Activated T-helper 17 cell treated with anti-CD3 and anti-CD28 coated beads, Interleukin-2, amount 50 U/mL, for 72 hours (primary cell): ENCODE data around the gene MYL2. TPM values are rescaled to one million over a fixed set of nuclear protein-coding genes. Genes with fewer than 3 reads are reported as not detected.

Experiments
- ATAC-seq: fragments of 150-1000 bp; cut with Tn5 transposase; replicated peaks from 2 replicates; pipeline ENCODE4 v1.10.0; 2021; ENCODE audit warnings: mild to moderate bottlenecking, moderate library complexity
- H3K27ac Mint-ChIP-seq: one replicate; pipeline ENCODE4 v1.8.0; 2022; ENCODE audit warnings: mixed read lengths
- H3K27me3 Mint-ChIP-seq: one replicate; pipeline ENCODE4 v1.8.0; 2022; ENCODE audit warnings: mixed read lengths
- H3K36me3 Mint-ChIP-seq: one replicate; pipeline ENCODE4 v1.8.0; 2022; ENCODE audit warnings: low read depth, mild to moderate bottlenecking, mixed read lengths
- H3K4me1 Mint-ChIP-seq: one replicate; pipeline ENCODE4 v1.8.0; 2022; ENCODE audit warnings: mixed read lengths
- H3K4me3 Mint-ChIP-seq: one replicate; pipeline ENCODE4 v1.8.0; 2022; ENCODE audit warnings: mild to moderate bottlenecking, mixed read lengths
- H3K9me3 Mint-ChIP-seq: one replicate; pipeline ENCODE4 v1.8.0; 2022; ENCODE audit warnings: mixed read lengths
- total RNA-seq, 2 donors: library from RNA; stranded (reverse); gene quantifications; one replicate each; pipeline ENCODE4 v1.2.3, GENCODE V29; 2022

The MYL2 gene
- total RNA-seq, 2 donors from 2014 or later: not detected

DNA sequence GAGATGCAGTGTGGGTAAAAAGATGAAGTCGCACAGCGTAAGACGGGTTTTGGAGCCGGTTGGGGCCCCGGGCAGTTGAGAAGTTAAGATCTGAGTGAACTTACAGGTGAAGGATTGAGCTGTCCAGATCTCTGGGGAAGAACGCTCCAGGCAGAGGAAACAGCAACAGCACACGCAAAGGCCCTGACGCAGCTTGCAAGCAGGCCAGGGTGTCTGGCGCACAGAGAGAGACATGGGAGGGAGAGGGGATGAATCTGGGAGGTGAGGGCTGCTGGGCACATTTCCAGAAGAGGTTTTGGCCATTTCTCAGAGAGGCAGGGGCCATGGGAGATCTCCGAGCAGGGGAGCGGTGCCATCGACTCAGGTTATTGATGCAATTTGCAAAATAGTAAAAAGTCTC, 31.0 kb downstream of the MYL2 start:
- H3K4me3 Mint-ChIP-seq: no peak overlapping the region
- H3K27me3 Mint-ChIP-seq: peaks cover 9% of the 10 kb centered on the region
- no peak for ATAC-seq
- no peaks in the 10 kb centered on the region for H3K36me3 Mint-ChIP-seq
- H3K4me1 Mint-ChIP-seq: peaks cover 3% of the 10 kb centered on the region
- no peak overlapping the region for H3K27ac Mint-ChIP-seq
- H3K9me3 Mint-ChIP-seq: no peaks in the 10 kb centered on the region

DNA sequence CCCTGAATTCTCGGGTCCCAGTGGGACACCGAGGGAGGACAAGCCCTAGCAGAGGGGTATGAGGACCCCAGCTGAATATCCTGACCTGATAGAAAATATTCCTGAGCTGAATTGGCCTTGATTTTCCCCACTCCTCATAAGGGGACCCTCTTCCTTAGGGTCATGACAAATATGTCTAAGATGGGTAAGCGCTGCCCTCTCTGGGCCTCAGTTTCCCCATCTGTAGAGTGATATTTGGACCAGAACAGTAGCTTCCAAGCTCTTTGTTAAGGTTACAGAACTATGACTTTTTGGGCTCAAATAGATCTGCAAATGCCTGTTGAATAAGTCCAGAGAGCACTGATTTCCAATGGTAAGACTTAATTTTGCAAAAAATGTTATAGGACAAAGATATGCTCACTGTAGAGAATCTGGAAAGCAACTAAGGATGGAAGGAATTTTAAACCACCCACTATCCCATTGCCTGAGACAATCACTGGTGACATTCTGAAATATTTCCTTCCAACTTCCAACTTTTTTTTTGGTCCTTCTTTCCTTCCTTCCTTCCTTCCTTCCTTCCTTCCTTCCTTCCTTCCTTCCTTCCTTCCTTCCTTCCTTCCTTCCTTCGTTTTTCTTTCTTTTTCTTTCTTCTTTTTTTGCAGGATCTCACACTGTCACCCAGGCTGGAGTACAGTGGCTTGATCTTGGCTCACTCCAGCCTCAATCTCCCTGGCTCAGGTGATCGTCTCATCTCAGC, 32.0 kb downstream of the MYL2 start:
- Mint-ChIP-seq H3K36me3 (no peaks in the 10 kb centered on the region), H3K9me3 (no peaks in the 10 kb centered on the region), H3K4me3 (peak overlapping the region; percentile 77), H3K4me1 (no peaks in the 10 kb centered on the region), H3K27me3 (peaks cover 3% of the 10 kb centered on the region), H3K27ac (peak overlapping the region; percentile 73)
- no peak for ATAC-seq

DNA sequence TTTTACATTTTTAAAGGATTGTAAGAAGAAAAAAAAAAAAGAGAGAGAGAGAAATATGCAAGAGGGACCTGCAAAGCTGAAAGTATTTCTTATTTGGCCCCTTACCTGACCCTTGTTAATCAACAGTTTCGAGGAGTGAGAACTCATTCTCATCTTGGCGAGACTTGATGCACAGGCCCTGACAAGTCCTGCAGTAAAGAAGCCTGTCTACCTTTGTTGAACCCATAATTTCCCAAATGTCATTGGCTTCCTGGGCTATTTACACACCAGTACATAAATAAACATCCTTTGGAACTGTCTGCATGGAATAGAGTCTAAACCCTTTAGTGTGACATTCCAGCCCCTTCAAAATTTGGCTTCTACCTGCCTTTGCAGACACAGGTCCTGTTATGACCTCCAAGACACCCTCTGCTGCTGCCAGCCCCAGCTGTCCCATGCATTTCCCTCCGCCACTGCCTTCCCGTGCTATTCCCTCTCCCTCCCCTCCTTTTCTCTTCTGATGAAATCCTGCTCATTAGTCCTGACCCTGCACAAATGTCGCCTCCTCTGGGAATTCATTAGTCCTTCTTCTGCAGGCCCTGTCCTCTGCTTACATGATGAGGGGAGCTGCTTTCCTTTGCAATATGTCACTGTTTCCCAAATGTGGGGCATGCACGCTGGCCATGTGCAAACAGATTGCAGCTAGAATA, 35.1 kb downstream of the MYL2 start:
- ATAC-seq: no peak
- H3K4me1 Mint-ChIP-seq: no peaks in the 10 kb centered on the region
- H3K36me3 Mint-ChIP-seq: no peaks in the 10 kb centered on the region
- no peaks in the 10 kb centered on the region for H3K27me3 Mint-ChIP-seq
- H3K27ac Mint-ChIP-seq: no peak overlapping the region
- no peak overlapping the region for H3K4me3 Mint-ChIP-seq
- no peaks in the 10 kb centered on the region for H3K9me3 Mint-ChIP-seq

DNA sequence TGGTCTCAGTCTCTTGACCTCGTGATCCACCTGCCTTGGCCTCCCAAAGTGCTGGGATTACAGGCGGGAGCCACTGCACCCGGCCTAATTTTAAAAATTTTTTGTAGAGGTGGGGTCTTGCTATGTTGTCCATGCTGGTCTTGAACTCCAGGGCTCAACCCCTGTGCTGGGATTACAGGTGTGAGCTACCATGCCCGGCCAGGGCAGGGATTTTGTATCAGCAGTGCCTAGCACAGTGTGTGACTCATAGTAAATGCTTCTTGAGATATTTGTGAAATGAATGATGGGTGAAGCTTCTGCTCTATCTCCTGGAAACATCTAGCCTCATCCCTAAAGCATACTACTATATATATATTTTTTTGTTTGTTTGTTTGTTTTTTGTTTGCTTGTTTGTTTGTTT, 37.1 kb downstream of the MYL2 start:
- H3K27ac Mint-ChIP-seq: no peak overlapping the region
- no peak for ATAC-seq
- H3K9me3 Mint-ChIP-seq: no peaks in the 10 kb centered on the region
- no peak overlapping the region for H3K4me3 Mint-ChIP-seq
- H3K4me1 Mint-ChIP-seq: no peaks in the 10 kb centered on the region
- peaks cover 4% of the 10 kb centered on the region for H3K27me3 Mint-ChIP-seq
- no peaks in the 10 kb centered on the region for H3K36me3 Mint-ChIP-seq

DNA sequence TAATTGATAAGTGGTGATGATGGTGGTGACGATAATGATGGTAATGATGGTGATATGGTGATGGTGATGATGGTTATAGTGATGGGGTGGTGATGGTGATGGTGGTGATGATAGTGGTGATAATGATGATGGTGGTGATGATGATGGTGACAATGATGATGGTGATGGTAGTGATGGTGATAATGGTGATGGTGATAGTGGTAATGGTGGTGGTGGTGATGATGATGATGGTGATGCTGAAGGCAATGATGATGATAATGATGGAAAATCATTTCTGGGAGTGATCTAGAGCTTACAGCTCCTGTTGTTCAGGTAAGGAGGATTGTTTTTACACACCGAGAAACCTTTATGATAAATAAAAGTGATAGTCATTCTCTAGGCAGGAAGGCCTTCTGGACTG, 39.7 kb downstream of the MYL2 start:
- peaks cover 4% of the 10 kb centered on the region for H3K27me3 Mint-ChIP-seq
- ATAC-seq: no peak
- H3K27ac Mint-ChIP-seq: no peak overlapping the region
- H3K9me3 Mint-ChIP-seq: no peaks in the 10 kb centered on the region
- no peak overlapping the region for H3K4me3 Mint-ChIP-seq
- H3K36me3 Mint-ChIP-seq: no peaks in the 10 kb centered on the region
- no peaks in the 10 kb centered on the region for H3K4me1 Mint-ChIP-seq

DNA sequence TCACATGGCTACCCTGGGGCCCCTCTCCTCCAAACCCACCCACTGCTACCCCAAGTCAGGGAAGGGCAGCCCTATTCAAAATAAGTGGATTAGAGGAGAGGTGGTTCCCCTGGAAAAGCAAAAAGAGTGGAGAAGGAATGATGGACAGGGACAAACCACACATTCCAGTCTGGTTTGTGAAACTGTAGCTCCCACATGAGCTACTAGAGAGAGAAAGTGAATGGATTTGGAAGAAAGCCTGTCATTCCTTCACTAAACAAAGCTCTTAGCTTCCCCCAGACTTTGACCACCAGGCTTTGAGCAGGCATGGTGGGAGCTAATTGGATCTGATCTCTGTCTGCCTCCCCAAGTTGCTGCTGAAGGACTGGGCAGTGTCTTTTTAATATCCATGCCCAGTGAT, 45.6 kb downstream of the MYL2 start:
- ATAC-seq: no peak
- H3K9me3 Mint-ChIP-seq: no peaks in the 10 kb centered on the region
- no peak overlapping the region for H3K4me3 Mint-ChIP-seq
- no peak overlapping the region for H3K27ac Mint-ChIP-seq
- peaks cover 10% of the 10 kb centered on the region for H3K27me3 Mint-ChIP-seq
- no peaks in the 10 kb centered on the region for H3K36me3 Mint-ChIP-seq
- H3K4me1 Mint-ChIP-seq: no peaks in the 10 kb centered on the region

DNA sequence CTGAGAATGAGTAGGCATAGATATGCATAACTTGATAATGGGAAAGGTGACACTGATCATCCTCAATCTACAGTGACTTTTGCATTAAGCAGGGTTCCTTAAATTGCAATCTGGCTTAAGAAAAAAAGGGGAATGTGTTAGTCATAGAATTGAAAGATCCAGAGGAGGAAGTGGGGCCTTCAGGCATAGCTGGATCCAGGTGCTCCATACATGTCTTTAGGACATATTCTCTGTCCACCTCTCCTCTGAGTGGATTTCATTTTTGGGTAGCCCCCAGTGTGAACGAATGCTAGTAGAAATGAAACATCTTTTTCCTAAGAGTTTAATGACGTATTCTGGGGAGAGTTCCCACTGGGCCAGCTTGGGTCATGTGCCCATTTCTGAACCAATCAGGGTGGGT, 46.0 kb downstream of the MYL2 start:
- Mint-ChIP-seq H3K4me1 (no peaks in the 10 kb centered on the region), H3K36me3 (no peaks in the 10 kb centered on the region), H3K27me3 (peaks cover 10% of the 10 kb centered on the region), H3K9me3 (no peaks in the 10 kb centered on the region), H3K27ac (no peak overlapping the region), H3K4me3 (no peak overlapping the region)
- no peak for ATAC-seq

DNA sequence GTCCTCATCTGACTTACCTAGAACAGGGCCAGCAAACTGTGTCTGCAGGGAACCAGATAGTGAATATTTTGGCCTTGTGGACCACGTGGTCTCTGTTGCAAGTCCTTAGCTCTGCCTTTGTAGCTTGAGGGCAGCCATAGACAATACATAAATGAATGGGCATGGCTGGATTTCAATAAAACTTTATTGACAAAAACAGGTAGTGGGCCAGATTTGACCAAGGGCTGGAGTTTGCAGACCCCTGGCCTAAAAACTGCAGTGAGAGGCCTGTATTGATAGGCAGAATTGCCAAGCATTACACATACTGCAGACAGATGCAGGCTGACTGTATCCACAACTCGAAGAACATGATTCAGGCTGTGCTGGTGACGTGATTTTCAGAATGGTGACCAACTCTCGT, 48.3 kb downstream of the MYL2 start:
- Mint-ChIP-seq H3K36me3 (no peaks in the 10 kb centered on the region), H3K27me3 (peaks cover 7% of the 10 kb centered on the region), H3K4me3 (no peak overlapping the region), H3K27ac (no peak overlapping the region), H3K9me3 (no peaks in the 10 kb centered on the region), H3K4me1 (no peaks in the 10 kb centered on the region)
- ATAC-seq: no peak

DNA sequence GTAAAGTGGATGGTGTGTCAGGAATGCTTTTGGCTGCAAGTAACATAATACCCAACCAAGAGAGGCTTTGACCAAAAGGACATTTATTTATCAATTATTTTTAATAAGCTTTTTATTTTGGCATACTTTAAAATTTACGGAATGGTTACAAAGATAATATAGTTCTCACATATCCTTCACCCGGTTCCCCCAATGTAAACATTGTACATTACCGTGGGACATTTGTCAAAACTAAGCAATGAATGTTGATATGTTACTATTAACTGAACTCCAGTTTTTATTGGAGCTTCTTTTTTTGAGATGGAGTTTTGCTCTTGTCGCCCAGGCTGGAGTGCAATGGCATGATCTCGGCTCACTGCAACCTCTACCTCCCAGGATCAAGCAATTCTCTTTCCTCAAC, 50.6 kb downstream of the MYL2 start:
- no peaks in the 10 kb centered on the region for H3K4me1 Mint-ChIP-seq

DNA sequence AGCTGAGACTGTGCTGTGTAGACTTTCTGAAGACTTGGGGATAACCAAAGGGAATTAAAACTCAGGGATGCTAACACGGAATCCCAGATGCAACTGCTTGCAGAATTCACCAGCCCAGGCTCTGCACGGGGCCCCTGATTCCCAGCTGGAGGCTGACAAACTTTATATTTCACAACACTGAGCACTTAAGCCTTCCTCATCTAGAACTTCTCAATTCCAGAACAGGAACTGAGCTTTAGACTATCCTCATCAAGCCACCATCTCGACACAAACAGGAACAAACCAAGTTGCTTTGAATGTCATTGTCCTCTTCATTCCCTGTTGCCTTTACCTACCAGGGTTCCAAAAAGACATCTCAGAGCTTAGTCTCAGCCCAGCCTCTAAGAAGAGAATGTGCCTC, 51.4 kb downstream of the MYL2 start:
- H3K27ac Mint-ChIP-seq: no peak overlapping the region
- H3K36me3 Mint-ChIP-seq: no peaks in the 10 kb centered on the region
- ATAC-seq: no peak
- no peaks in the 10 kb centered on the region for H3K4me1 Mint-ChIP-seq
- H3K4me3 Mint-ChIP-seq: no peak overlapping the region
- peaks cover 7% of the 10 kb centered on the region for H3K27me3 Mint-ChIP-seq
- H3K9me3 Mint-ChIP-seq: no peaks in the 10 kb centered on the region

More for the DNA sequence above, 50.6 kb downstream of the MYL2 start:
- no peak for ATAC-seq
- Mint-ChIP-seq H3K9me3 (no peaks in the 10 kb centered on the region), H3K27ac (no peak overlapping the region), H3K27me3 (peaks cover 7% of the 10 kb centered on the region), H3K4me3 (no peak overlapping the region), H3K36me3 (no peaks in the 10 kb centered on the region)

DNA sequence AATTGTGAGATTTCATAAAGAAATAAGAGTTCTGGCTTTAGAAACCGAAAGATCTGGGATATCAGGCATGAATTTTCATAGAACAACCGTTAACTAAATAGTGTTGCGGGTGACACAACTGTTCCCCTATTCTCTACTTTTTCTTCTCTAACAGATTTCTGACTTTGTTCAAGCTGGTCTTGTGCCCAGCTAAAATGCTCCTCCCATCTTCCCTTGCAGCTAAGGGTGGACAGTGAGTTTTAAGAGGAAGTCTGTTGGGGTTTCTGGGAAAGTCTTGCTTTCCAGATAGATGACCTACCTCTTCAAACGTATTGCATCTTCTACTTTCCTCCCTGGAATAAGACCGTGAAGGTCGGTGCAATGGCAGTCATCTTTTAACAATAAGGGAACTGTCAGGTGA, 54.9 kb downstream of the MYL2 start:
- ATAC-seq: no peak
- H3K36me3 Mint-ChIP-seq: no peaks in the 10 kb centered on the region
- peaks cover 2% of the 10 kb centered on the region for H3K27me3 Mint-ChIP-seq
- H3K4me3 Mint-ChIP-seq: no peak overlapping the region
- peaks cover 4% of the 10 kb centered on the region for H3K4me1 Mint-ChIP-seq
- H3K27ac Mint-ChIP-seq: no peak overlapping the region
- H3K9me3 Mint-ChIP-seq: no peaks in the 10 kb centered on the region

DNA sequence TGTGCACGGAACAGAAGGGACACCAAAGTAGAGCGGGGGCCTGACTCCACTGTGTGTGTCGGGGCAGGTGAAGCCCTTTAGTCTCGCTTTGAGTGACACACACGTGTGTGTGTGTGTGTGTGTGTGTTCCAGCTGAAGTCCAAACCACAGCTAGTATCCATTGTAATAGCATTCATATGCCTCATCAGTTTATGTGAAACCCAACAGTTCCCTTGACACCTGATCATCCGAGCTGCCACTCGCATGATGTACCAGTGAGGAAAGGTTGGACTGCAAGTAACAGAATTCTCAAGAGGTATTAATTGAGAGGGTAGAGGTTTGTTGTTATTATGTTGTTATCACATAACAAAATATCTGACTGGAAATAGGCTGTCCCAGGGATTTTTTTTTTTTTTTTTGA, 57.2 kb downstream of the MYL2 start:
- Mint-ChIP-seq H3K4me1 (peaks cover 4% of the 10 kb centered on the region), H3K9me3 (no peaks in the 10 kb centered on the region), H3K27ac (no peak overlapping the region), H3K27me3 (no peaks in the 10 kb centered on the region), H3K4me3 (no peak overlapping the region), H3K36me3 (no peaks in the 10 kb centered on the region)
- no peak for ATAC-seq

DNA sequence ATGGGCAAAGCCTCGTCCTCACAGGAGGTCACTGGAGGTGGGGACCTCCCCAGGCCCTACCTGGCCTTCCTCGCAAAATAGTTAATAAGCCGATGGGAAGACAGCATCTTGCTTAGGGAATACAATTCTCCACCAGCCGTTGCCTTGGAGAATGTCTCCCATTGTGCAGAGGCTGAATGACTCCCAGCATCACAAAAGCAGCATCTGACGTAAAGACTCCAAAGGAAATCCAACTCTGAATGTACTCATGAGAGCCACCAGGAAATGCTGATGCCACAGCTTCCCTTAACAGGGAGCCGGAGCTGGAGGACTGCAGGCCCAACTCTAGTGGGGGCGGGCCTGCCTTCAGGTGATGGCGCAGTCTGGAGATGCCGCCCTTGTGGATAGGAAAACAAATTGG, 58.0 kb downstream of the MYL2 start:
- no peak overlapping the region for H3K4me3 Mint-ChIP-seq
- peaks cover 4% of the 10 kb centered on the region for H3K4me1 Mint-ChIP-seq
- H3K36me3 Mint-ChIP-seq: no peaks in the 10 kb centered on the region
- no peak for ATAC-seq
- no peaks in the 10 kb centered on the region for H3K27me3 Mint-ChIP-seq
- no peaks in the 10 kb centered on the region for H3K9me3 Mint-ChIP-seq
- H3K27ac Mint-ChIP-seq: no peak overlapping the region

DNA sequence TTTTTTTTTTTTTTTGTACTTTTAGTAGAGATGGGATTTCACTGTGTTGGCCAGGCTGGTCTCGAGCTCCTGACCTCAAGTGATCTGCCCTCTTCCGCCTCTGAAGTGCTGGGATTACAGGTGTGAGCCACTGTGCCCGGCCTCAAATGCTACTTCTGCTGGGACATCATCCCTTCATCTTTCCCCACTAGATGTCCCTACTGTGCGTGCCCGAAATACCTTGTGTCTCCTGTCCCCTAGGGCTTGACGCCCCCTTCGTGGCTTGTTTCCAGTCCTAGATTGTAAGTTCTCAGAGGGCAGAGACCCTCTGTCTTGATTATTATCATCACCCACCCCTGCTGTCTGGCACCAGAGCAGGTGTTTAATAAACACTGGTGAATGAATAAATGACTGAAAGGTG, 58.6 kb downstream of the MYL2 start:
- no peak for ATAC-seq
- Mint-ChIP-seq H3K36me3 (no peaks in the 10 kb centered on the region), H3K4me1 (peaks cover 4% of the 10 kb centered on the region), H3K27ac (peak overlapping the region; percentile 7), H3K9me3 (no peaks in the 10 kb centered on the region), H3K27me3 (no peaks in the 10 kb centered on the region), H3K4me3 (no peak overlapping the region)
